ENCODE data around the gene ATP13A2.

ATP13A2 gene

DNA sequence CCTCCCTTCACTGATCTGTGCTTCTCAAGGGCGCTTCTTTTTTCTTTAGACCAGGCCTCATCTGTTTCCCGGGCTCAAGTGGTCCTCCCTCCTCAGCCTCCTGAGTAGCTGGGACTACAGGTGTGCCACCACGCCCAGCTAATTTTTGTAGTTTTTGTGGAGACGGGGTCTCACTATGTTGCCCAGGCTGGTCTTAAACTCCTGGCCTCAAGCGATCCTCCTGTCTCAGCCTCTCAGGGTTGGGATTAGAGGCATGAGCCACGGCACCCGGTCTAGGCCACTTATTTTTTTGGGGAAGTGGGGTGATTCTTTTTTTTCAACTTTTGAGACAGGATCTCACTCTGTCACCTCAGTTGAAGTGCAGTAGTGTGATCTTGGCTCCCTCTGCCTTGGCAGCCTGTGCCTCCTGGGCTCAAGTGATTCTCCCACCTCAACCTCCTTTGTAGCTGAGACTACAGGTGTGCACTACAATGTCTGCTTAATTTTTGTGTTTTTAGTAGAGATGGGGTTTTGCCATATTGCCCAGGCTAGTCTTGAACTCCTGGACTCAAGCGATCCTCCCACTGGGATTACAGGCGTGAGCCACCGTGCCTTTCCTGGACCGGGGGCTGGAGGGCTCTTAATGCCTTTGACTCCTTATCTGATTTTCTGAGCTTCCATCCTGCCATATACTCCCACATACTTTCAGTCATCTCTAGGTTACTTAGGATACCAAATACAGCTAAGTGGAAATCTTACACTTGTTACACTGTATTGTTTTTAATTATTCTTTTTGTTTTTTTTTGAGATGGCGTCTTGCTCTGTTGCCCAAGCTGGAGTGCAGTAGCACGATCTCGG is 50.2 kb downstream of the ATP13A2 start:
- DNase-seq (ENCODE audit: low read depth in 1 of 2, low spot score in 1 of 2), result no peak
- Histone ChIP-seq H3K27me3 (ENCODE audit: insufficient read depth, poor library complexity, severe bottlenecking) (no peaks in the 10 kb centered on the region), H3K4me3 (replicated peaks; ENCODE audit: insufficient read depth, low read length) (no peak overlapping the region), H3K27ac (replicated peaks) (no peak overlapping the region)
- TF ChIP-seq, protein P1, sequence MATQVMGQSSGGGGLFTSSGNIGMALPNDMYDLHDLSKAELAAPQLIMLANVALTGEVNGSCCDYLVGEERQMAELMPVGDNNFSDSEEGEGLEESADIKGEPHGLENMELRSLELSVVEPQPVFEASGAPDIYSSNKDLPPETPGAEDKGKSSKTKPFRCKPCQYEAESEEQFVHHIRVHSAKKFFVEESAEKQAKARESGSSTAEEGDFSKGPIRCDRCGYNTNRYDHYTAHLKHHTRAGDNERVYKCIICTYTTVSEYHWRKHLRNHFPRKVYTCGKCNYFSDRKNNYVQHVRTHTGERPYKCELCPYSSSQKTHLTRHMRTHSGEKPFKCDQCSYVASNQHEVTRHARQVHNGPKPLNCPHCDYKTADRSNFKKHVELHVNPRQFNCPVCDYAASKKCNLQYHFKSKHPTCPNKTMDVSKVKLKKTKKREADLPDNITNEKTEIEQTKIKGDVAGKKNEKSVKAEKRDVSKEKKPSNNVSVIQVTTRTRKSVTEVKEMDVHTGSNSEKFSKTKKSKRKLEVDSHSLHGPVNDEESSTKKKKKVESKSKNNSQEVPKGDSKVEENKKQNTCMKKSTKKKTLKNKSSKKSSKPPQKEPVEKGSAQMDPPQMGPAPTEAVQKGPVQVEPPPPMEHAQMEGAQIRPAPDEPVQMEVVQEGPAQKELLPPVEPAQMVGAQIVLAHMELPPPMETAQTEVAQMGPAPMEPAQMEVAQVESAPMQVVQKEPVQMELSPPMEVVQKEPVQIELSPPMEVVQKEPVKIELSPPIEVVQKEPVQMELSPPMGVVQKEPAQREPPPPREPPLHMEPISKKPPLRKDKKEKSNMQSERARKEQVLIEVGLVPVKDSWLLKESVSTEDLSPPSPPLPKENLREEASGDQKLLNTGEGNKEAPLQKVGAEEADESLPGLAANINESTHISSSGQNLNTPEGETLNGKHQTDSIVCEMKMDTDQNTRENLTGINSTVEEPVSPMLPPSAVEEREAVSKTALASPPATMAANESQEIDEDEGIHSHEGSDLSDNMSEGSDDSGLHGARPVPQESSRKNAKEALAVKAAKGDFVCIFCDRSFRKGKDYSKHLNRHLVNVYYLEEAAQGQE (IDR thresholded peaks at IDR 0.05; ENCODE audit: insufficient replicate concordance, low read depth), result no peak
- TF ChIP-seq SPI1 (IDR thresholded peaks at IDR 0.05; ENCODE audit: borderline replicate concordance, low read depth), result 0 out of 2 replicates have a peak, but pooled peaks have one; percentile 35

DNA sequence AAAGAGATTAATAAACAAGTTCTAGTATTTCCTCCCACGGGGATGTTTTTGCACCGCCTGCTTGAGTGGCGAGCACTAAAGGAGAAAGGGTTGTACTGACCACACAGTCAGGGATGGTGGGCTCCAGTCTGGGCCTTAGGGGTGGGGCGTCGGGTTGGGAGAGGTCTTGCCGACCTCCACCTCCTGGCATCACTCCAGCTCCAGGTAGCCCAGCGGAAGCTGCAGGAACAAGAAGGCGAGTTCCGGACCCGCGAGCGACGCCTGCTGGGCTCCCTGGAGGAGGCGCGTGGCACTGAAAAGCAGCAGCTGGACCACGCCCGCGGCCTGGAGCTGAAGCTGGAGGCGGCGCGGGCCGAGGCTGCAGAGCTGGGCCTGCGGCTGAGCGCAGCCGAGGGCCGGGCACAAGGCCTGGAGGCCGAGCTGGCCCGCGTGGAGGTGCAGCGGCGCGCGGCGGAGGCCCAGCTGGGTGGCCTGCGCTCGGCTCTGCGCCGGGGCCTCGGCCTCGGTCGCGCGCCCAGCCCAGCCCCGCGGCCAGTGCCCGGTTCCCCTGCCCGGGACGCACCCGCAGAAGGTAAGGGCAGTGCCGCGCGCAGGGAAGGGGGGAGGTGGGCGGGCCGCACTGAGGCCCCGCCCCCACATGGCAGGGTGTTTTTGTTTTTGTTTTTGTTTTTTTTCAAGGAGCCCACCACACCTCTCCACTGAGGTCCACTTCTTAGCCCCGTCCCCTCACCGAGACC is 51.0 kb downstream of the ATP13A2 start:
- H3K27me3 ChIP-seq (ENCODE audit: insufficient read depth, poor library complexity, severe bottlenecking), result no peaks in the 10 kb centered on the region
- H3K27ac ChIP-seq (replicated peaks), result no peak overlapping the region
- DNase-seq (ENCODE audit: low read depth in 1 of 2, low spot score in 1 of 2), result peak; percentile 51 to 79
- TF ChIP-seq, protein P2, sequence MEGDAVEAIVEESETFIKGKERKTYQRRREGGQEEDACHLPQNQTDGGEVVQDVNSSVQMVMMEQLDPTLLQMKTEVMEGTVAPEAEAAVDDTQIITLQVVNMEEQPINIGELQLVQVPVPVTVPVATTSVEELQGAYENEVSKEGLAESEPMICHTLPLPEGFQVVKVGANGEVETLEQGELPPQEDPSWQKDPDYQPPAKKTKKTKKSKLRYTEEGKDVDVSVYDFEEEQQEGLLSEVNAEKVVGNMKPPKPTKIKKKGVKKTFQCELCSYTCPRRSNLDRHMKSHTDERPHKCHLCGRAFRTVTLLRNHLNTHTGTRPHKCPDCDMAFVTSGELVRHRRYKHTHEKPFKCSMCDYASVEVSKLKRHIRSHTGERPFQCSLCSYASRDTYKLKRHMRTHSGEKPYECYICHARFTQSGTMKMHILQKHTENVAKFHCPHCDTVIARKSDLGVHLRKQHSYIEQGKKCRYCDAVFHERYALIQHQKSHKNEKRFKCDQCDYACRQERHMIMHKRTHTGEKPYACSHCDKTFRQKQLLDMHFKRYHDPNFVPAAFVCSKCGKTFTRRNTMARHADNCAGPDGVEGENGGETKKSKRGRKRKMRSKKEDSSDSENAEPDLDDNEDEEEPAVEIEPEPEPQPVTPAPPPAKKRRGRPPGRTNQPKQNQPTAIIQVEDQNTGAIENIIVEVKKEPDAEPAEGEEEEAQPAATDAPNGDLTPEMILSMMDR (IDR thresholded peaks at IDR 0.05; ENCODE audit: insufficient read depth, low read length), result peak; percentile 58
- TF ChIP-seq SPI1 (IDR thresholded peaks at IDR 0.05; ENCODE audit: borderline replicate concordance, low read depth), result no peak
- no peak overlapping the region for H3K4me3 ChIP-seq (replicated peaks; ENCODE audit: insufficient read depth, low read length)

DNA sequence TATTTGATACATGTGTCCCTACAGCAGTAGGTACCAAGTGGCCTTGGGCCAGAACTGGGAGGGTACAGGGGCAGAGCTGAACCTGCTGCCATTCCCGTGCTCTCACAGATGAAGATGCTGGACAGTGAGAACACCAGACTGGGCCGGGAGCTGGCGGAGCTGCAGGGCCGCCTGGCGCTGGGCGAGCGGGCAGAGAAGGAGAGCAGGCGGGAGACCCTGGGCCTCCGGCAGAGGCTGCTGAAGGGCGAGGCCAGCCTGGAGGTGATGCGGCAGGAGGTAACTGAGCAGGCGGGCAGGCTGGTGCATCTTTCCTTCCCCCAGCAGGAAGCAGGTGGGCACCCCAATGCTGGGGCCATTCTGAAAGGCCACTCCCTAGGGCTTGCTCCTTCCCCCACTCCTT is 53.3 kb downstream of the ATP13A2 start:
- H3K27ac ChIP-seq (replicated peaks), result no peak overlapping the region
- TF ChIP-seq GABPA (IDR thresholded peaks at IDR 0.05; ENCODE audit: low read depth) (no peak), POLR2AphosphoS5 (IDR thresholded peaks at IDR 0.05; ENCODE audit: low read depth) (no peak), SPI1 (IDR thresholded peaks at IDR 0.05; ENCODE audit: borderline replicate concordance, low read depth) (no peak)
- TF ChIP-seq, protein P2 (IDR thresholded peaks at IDR 0.05; ENCODE audit: insufficient read depth, low read length), result no peak
- TF ChIP-seq, protein P1 (IDR thresholded peaks at IDR 0.05; ENCODE audit: insufficient replicate concordance, low read depth), result no peak
- H3K4me3 ChIP-seq (replicated peaks; ENCODE audit: insufficient read depth, low read length), result no peak overlapping the region
- no peak for DNase-seq (ENCODE audit: low read depth in 1 of 2, low spot score in 1 of 2)
- H3K27me3 ChIP-seq (ENCODE audit: insufficient read depth, poor library complexity, severe bottlenecking), result no peaks in the 10 kb centered on the region

DNA sequence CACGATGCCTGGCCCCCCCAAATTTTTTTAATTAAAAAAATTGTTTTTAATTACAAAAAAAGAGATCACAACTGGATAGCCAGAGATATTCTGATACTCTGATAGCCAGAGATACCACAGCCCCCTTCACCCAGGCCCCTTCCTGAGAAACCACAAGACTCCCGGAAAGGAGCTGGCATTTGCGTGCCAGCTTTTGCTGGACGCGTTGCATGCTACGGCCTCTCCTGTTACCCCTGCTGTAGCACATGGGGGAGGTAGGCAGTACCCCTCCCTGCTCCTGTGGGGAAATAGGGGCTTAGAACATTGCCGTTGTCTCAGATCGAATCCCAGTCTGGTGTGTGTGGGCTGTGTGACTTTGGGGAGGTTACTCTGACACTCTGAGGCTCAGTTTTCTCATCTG is 54.0 kb downstream of the ATP13A2 start:
- no peak overlapping the region for H3K4me3 ChIP-seq (replicated peaks; ENCODE audit: insufficient read depth, low read length)
- H3K27ac ChIP-seq (replicated peaks), result no peak overlapping the region
- no peaks in the 10 kb centered on the region for H3K27me3 ChIP-seq (ENCODE audit: insufficient read depth, poor library complexity, severe bottlenecking)
- TF ChIP-seq, protein P1 (IDR thresholded peaks at IDR 0.05; ENCODE audit: insufficient replicate concordance, low read depth), result no peak
- TF ChIP-seq, protein P2 (IDR thresholded peaks at IDR 0.05; ENCODE audit: insufficient read depth, low read length), result no peak
- TF ChIP-seq GABPA (IDR thresholded peaks at IDR 0.05; ENCODE audit: low read depth), result no peak
- no peak for TF ChIP-seq POLR2AphosphoS5 (IDR thresholded peaks at IDR 0.05; ENCODE audit: low read depth)
- TF ChIP-seq SPI1 (IDR thresholded peaks at IDR 0.05; ENCODE audit: borderline replicate concordance, low read depth), result no peak
- no peak for DNase-seq (ENCODE audit: low read depth in 1 of 2, low spot score in 1 of 2)

Measured in HL-60 (cell line).